ENCODE data around the gene RASAL3. TPM values are rescaled to one million over a fixed set of nuclear protein-coding genes. Genes with fewer than 3 reads are reported as not detected.

RASAL3 gene
- total and polyA plus RNA-seq, 2 of the 8 experiments (the other 6 are each of a cell fraction or from before 2014, with no cell fraction given) = 0.19 to 0.63 TPM

GRCh38 chr19:15456871-15457700, 7.3 kb downstream of the RASAL3 start:
- Histone ChIP-seq H4K5ac (ENCODE audit: insufficient read length, low read depth, low read length) (no peak overlapping the region), H2BK15ac (ENCODE audit: low read length) (no peak overlapping the region), H3K9ac (replicated peaks in 1 of 4; ENCODE audit: extremely low read depth in 1 of 4, low read depth in 3 of 4, low read length in 3 of 4) (no peak overlapping the region), H2BK12ac (ENCODE audit: low read depth, low read length) (no peak overlapping the region), H3K36me3 (ENCODE audit: control insufficient read depth in 2 of 4, insufficient read depth in 4 of 4, low read length in 3 of 4) (no peaks in the 10 kb centered on the region; a peak in 1 of 8 replicates), H2BK5ac (ENCODE audit: low read depth, low read length) (no peak overlapping the region), H3K79me1 (ENCODE audit: low read depth, low read length) (no peaks in the 10 kb centered on the region), H3K4ac (replicated peaks; ENCODE audit: insufficient read length, low read depth, low read length) (no peak overlapping the region), H3K14ac (ENCODE audit: insufficient read length) (no peak overlapping the region), H2AK5ac (ENCODE audit: low read depth, low read length) (no peak overlapping the region), H2BK120ac (replicated peaks; ENCODE audit: low read depth, low read length) (no peak overlapping the region), H4K20me1 (replicated peaks in 1 of 2; ENCODE audit: control insufficient read depth in 1 of 2, insufficient read depth in 2 of 2, low read length in 2 of 2) (peaks cover 0 to 7% of the 10 kb centered on the region in 2 experiments), H3K23me2 (ENCODE audit: low read depth, low read length) (peaks cover 13% of the 10 kb centered on the region; the same call in 1 of the 2 replicates), H4K91ac (replicated peaks; ENCODE audit: insufficient read length, low read length) (no peak overlapping the region), H3K4me3 (ENCODE audit: extremely low read depth in 1 of 4, insufficient read depth in 2 of 4, low read depth in 3 of 4, low read length in 4 of 4) (peak overlapping the region; percentile 24 to 61 (median 36)), H3K4me1 (replicated peaks in 1 of 4; ENCODE audit: control insufficient read depth in 3 of 4, insufficient read depth in 4 of 4, low read length in 3 of 4) (peaks cover 0 to 17% (median 10%) of the 10 kb centered on the region in 4 experiments; a peak in 5 of 7 replicates), H3K79me2 (ENCODE audit: control insufficient read depth in 1 of 2, insufficient read depth in 2 of 2, low read length in 2 of 2) (no peaks in the 10 kb centered on the region), H4K8ac (ENCODE audit: extremely low read depth, insufficient read depth, low read length) (no peak overlapping the region), H2BK20ac (ENCODE audit: low read length) (no peak overlapping the region), H3K27me3 (replicated peaks in 1 of 4; ENCODE audit: control insufficient read depth in 3 of 4, extremely low read depth in 1 of 4, insufficient read depth in 3 of 4, low read length in 3 of 4) (peaks cover 20 to 69% (median 55%) of the 10 kb centered on the region in 4 experiments), H2AFZ (ENCODE audit: low read length) (no peak overlapping the region), H3K56ac (replicated peaks; ENCODE audit: insufficient read length, low read depth, low read length) (no peak overlapping the region), H3K23ac (ENCODE audit: insufficient read length) (no peak overlapping the region), H3K18ac (ENCODE audit: extremely low read depth, low read length) (no peak overlapping the region), H3K27ac (ENCODE audit: low read depth, low read length) (no peak overlapping the region), H3K4me2 (ENCODE audit: insufficient read depth in 1 of 2, low read depth in 2 of 2, low read length in 2 of 2) (peak overlapping the region; percentile 49 to 82), H3K9me3 (ENCODE audit: insufficient read depth in 2 of 2, low read depth in 1 of 2, low read length in 1 of 2) (no peaks in the 10 kb centered on the region)
- ChIA-PET POLR2A (ENCODE audit: partially characterized antibody) (interaction anchor here (0.7 to 1.1 kb wide), 3 partner anchors 36 to 39 kb away, joined by 3 to 6 read pairs (median 3); partner anchors contain the start of gene AKAP8L), CTCF (ENCODE audit: partially characterized antibody) (interaction anchor here (0.5 to 5.7 kb wide), 12 partner anchors 7 to 671 kb away, joined by 3 to 25 read pairs (median 4); partner anchors contain the start of genes AKAP8L and RASAL3)
- 1% methylated on average over 37 of the region's 86 CpGs; no CpG with 5 or more reads in 1 of the 2 experiments for WGBS, 2 experiments (ENCODE audit: extremely low coverage in 1 of 2, insufficient coverage in 1 of 2, insufficient read length in 1 of 2, insufficient replicate concordance in 2 of 2, low coverage in 1 of 2, low lambda C conversion rate in 2 of 2, missing lambda C conversion rate in 1 of 2)
- FAIRE-seq (peak; percentile 13), DNase-seq (ENCODE audit: low read depth in 1 of 2, low spot score in 2 of 2) (peak; percentile 74 to 91)
- TF ChIP-seq ATF2 (IDR thresholded peaks at IDR 0.05; ENCODE audit: low read length) (no peak), SIRT6 (IDR thresholded peaks at IDR 0.05; ENCODE audit: low read length) (no peak), E2F6 (IDR thresholded peaks at IDR 0.05) (peak; percentile 10; the same call in 1 of the 2 replicates), ZNF274 (IDR thresholded peaks at IDR 0.05; ENCODE audit: borderline replicate concordance, extremely low read depth, low read length) (no peak), SP1 (IDR thresholded peaks at IDR 0.05; ENCODE audit: low read depth, low read length) (no peak), EGR1 (IDR thresholded peaks at IDR 0.05; ENCODE audit: borderline replicate concordance, low read depth, low read length) (no peak), CHD1 (IDR thresholded peaks at IDR 0.05; ENCODE audit: low read depth, low read length) (no peak), SP4 (IDR thresholded peaks at IDR 0.05; ENCODE audit: low read length) (no peak), POLR2AphosphoS5 (IDR thresholded peaks at IDR 0.05; ENCODE audit: low read depth, low read length) (no peak)

All from H1 (cell line).